Fibroblast of mammary gland (primary cell): ENCODE data around the gene C3orf18.

Source experiments
- DNase-seq: peaks from one replicate; pipeline ENCODE4 v3.0.0-alpha.2; 2010; ENCODE audit warnings: low read depth
- H3K4me3 ChIP-seq: 2 replicates; pipeline ENCODE4 v1.5.1; 2011; ENCODE audit warnings: low read depth, mild to moderate bottlenecking, low read length, moderate library complexity; ENCODE audit not compliant: control insufficient read depth
- TF ChIP-seq, protein P1 (sequence below): conservative IDR thresholded peaks from 2 replicates; pipeline ENCODE4 v1.5.1; 2011; ENCODE audit warnings: low read depth, low read length, inconsistent platforms; ENCODE audit not compliant: control insufficient read depth, insufficient read depth

C3orf18 gene

GRCh38 chr3:50571486-50571885, 3.9 kb upstream of the C3orf18 start:
- TF ChIP-seq, protein P1, sequence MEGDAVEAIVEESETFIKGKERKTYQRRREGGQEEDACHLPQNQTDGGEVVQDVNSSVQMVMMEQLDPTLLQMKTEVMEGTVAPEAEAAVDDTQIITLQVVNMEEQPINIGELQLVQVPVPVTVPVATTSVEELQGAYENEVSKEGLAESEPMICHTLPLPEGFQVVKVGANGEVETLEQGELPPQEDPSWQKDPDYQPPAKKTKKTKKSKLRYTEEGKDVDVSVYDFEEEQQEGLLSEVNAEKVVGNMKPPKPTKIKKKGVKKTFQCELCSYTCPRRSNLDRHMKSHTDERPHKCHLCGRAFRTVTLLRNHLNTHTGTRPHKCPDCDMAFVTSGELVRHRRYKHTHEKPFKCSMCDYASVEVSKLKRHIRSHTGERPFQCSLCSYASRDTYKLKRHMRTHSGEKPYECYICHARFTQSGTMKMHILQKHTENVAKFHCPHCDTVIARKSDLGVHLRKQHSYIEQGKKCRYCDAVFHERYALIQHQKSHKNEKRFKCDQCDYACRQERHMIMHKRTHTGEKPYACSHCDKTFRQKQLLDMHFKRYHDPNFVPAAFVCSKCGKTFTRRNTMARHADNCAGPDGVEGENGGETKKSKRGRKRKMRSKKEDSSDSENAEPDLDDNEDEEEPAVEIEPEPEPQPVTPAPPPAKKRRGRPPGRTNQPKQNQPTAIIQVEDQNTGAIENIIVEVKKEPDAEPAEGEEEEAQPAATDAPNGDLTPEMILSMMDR: no peak

DNA sequence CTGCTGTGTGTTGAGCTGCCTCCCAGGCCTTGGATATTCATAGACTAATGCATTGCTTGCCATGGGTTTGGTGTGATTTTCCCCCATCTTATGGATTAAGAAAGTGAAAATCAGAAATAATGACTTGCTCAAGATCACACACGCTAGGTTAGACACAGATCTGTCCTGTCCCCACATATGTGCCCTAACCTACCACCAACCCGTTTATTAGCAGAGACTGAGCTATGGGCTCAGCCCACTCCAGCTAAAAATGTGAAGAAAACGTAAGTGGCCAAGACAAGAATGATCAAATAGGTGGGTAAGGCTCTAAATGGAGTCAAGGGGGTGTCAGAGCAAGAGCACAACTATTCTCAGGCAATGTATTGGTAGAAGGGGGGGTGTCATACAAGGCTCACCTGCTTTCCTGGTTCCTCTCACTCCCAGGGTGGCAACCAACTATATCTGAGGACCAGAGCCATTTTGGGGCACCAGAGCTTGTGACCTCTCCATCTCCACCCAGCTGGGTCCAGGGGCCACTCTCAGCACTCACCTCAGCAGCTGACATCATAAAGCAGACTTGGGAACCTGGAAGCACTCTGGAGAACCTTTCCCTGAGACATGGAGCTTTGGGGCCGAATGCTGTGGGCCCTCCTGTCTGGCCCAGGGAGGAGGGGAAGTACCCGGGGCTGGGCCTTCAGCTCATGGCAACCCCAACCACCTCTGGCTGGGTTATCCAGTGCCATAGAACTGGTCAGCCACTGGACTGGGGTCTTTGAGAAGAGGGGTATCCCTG, 3.1 kb upstream of the C3orf18 start:
- TF ChIP-seq, protein P1: no peak
- DNase-seq: no peak
- H3K4me3 ChIP-seq: no peak overlapping the region

More at GRCh38 chr3:50571486-50571885, 3.9 kb upstream of the C3orf18 start:
- H3K4me3 ChIP-seq: no peak overlapping the region
- DNase-seq: no peak

DNA sequence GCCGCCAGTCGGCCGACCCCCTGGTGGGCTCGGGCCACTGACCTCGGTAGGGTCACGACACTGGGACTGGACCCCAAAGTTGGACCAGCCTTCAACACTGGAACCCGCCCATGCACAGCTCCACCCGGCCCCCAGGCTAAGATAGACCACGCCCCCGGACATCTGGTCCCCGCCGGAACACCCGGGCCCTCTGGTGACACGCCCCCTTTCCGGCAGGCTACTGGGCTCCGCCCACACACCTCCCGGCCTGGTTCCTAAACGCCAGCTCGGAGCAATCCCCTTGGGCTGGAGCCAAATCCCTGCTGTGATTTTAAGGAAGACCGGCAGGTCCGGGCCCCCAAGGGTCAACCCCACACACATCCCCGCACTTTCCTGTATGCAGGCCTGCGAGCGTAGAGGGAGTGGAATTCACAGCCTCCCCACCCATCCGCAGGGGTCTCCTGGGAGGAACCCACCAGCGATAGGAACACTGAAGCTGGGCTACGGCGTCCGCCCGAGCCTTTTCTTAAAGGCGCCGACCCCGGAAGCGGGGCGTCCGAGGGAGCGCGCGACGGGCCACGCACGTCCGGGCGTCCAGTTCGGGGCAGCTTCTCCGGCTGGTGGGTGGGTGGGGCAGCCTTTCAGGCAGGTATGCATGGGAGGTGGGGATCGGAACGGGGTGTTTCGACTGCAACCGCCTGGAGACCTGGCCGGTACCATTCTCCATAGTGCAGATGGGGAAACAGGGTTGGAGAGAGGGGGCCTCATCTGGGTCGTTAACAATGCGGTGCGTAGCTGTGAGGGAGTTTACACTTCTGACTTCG, 1.6 kb upstream of the C3orf18 start, which contains the start of gene HEMK1:
Gene HEMK1 (plus strand): TSS at position 576 of the 803 bp plus-strand sequence. CDS start 1,583 bp downstream, outside the sequence.
- TF ChIP-seq, protein P1: no peak
- peak within 1 kb of the TSS; percentile 99 for H3K4me3 ChIP-seq
- peak; percentile 93 for DNase-seq

GRCh38 chr3:50567011-50567385, 549 bp downstream of the C3orf18 start:
- no peak for DNase-seq
- TF ChIP-seq, protein P1: no peak
- peak overlapping the region; percentile 49 for H3K4me3 ChIP-seq

- no peak overlapping the region for H3K4me3 ChIP-seq
- TF ChIP-seq, protein P1: no peak
- DNase-seq: no peak
Observed at GRCh38 chr3:50564321-50564720, 3.2 kb downstream of the C3orf18 start.

GRCh38 chr3:50563867-50564266, 3.7 kb downstream of the C3orf18 start:
- H3K4me3 ChIP-seq: no peak overlapping the region
- TF ChIP-seq, protein P1: no peak
- no peak for DNase-seq
